ENCODE results near the gene KLHL36. TPM values are rescaled to one million over a fixed set of nuclear protein-coding genes. Genes with fewer than 3 reads are reported as not detected.

KLHL36 gene
- total and polyA plus RNA-seq, 9 of the 15 experiments (the other 6 are each of a cell fraction or from before 2014, with no cell fraction given), result 2.1 to 51.2 (median 18.5) TPM

GRCh38 chr16:84706856-84707255 lies 58.5 kb downstream of the KLHL36 start:
- no peak for ATAC-seq
- H4K20me1 ChIP-seq (replicated peaks; ENCODE audit: control insufficient read depth, insufficient read depth, low read length), result peaks cover 80% of the 10 kb centered on the region
- in situ Hi-C loops (cut with MboI), result no loop called here
- no TSS peak for BruUV-seq (replicated peaks)
- FAIRE-seq, result no peak
- peaks cover 98% of the 10 kb centered on the region for H3K79me2 ChIP-seq (ENCODE audit: control insufficient read depth, insufficient read depth, low read length)
- no peak overlapping the region for H3K9ac ChIP-seq (ENCODE audit: insufficient read depth in 1 of 2, low read depth in 2 of 2, low read length in 2 of 2)
- no peak overlapping the region for H3K4me2 ChIP-seq (ENCODE audit: insufficient read depth, low read length)
- H3K4me1 ChIP-seq (replicated peaks in 1 of 2; ENCODE audit: control insufficient read depth in 2 of 2, insufficient read depth in 2 of 2, low read length in 2 of 2), result peaks cover 28 to 65% of the 10 kb centered on the region in 2 experiments
- 79% methylated on average over 1 of the region's 1 CpG for WGBS (ENCODE audit: insufficient coverage, low coverage, missing lambda C conversion rate)
- no peak for DNase-seq (ENCODE audit: extremely low read depth in 1 of 4, low spot score in 3 of 4)
- peaks cover 81% of the 10 kb centered on the region for H3K36me3 ChIP-seq (ENCODE audit: control insufficient read depth, insufficient read depth, low read length)
- intact Hi-C loops (cut with micrococcal nuclease), result no loop called here
- H3K27ac ChIP-seq (ENCODE audit: extremely low read depth, low read depth, low read length), result no peak overlapping the region
- no peak for TF ChIP-seq TEAD2 (tag; IDR thresholded peaks at IDR 0.05)
- peak; percentile 71 for TF ChIP-seq RBM25 (IDR thresholded peaks at IDR 0.05; ENCODE audit: low read depth, low read length, severe bottlenecking)
- TF ChIP-seq ESRRA (IDR thresholded peaks at IDR 0.05; ENCODE audit: borderline replicate concordance, low read depth), result peak; percentile 96
- no peaks in the 10 kb centered on the region for H3K9me3 ChIP-seq (replicated peaks; ENCODE audit: control insufficient read depth, insufficient read depth, low read depth, low read length)
- no peak overlapping the region for H3K4me3 ChIP-seq
- H3K9me1 ChIP-seq (ENCODE audit: control insufficient read depth, insufficient read depth, low read length), result peaks cover 23% of the 10 kb centered on the region
- no peaks in the 10 kb centered on the region for H3K27me3 ChIP-seq (ENCODE audit: control insufficient read depth in 2 of 2, insufficient read depth in 2 of 2, low read length in 2 of 2)
- ChIA-PET CTCF (ENCODE audit: low intra/inter-chr PET ratio) (no interaction called here), POLR2A (no interaction called here)
- no peak overlapping the region for H2AFZ ChIP-seq (ENCODE audit: low read depth, low read length)

GRCh38 chr16:84709609-84710008 lies 61.3 kb downstream of the KLHL36 start:
- H3K9ac ChIP-seq (ENCODE audit: insufficient read depth in 1 of 2, low read depth in 2 of 2, low read length in 2 of 2), result peak overlapping the region in 1 of 2 experiments; percentile 8; a peak in 1 of 4 replicates
- 77% methylated on average over 10 of the region's 10 CpGs for WGBS (ENCODE audit: insufficient coverage, low coverage, missing lambda C conversion rate)
- peaks cover 27 to 46% of the 10 kb centered on the region in 2 experiments for H3K4me1 ChIP-seq (replicated peaks in 1 of 2; ENCODE audit: control insufficient read depth in 2 of 2, insufficient read depth in 2 of 2, low read length in 2 of 2)
- CTCF ChIA-PET (ENCODE audit: low intra/inter-chr PET ratio), result no interaction called here
- H3K9me1 ChIP-seq (ENCODE audit: control insufficient read depth, insufficient read depth, low read length), result peaks cover 28% of the 10 kb centered on the region
- H3K4me3 ChIP-seq, result no peak overlapping the region
- no peak for FAIRE-seq
- H4K20me1 ChIP-seq (replicated peaks; ENCODE audit: control insufficient read depth, insufficient read depth, low read length), result peaks cover 82% of the 10 kb centered on the region
- ATAC-seq, result no peak
- POLR2A ChIA-PET, result interaction anchor here (0.6 to 8.8 kb wide), 7 partner anchors 9 to 259 kb away, joined by 3 to 68 read pairs (median 4); partner anchors contain the start of gene USP10
- H3K79me2 ChIP-seq (ENCODE audit: control insufficient read depth, insufficient read depth, low read length), result peaks cover 98% of the 10 kb centered on the region
- BruUV-seq (replicated peaks), result TSS peak; percentile 4
- H3K4me2 ChIP-seq (ENCODE audit: insufficient read depth, low read length), result no peak overlapping the region; the same call in 1 of the 2 replicates
- intact Hi-C loops (cut with micrococcal nuclease), result no loop called here
- H3K27me3 ChIP-seq (ENCODE audit: control insufficient read depth in 2 of 2, insufficient read depth in 2 of 2, low read length in 2 of 2), result no peaks in the 10 kb centered on the region
- H3K27ac ChIP-seq (ENCODE audit: extremely low read depth, low read depth, low read length), result no peak overlapping the region
- no peak for DNase-seq (ENCODE audit: extremely low read depth in 1 of 4, low spot score in 3 of 4)
- TF ChIP-seq ZNF165 (CRISPR knock-in tag; IDR thresholded peaks at IDR 0.05; ENCODE audit: borderline replicate concordance) (no peak), OTX1 (CRISPR knock-in tag; IDR thresholded peaks at IDR 0.05) (no peak), CBX5 (IDR thresholded peaks at IDR 0.05; ENCODE audit: borderline replicate concordance, low read depth) (no peak), IRF1 (CRISPR knock-in tag; IDR thresholded peaks at IDR 0.05; ENCODE audit: borderline replicate concordance) (no peak), SOX6 (IDR thresholded peaks at IDR 0.05) (no peak), SMARCC2 (IDR thresholded peaks at IDR 0.05; ENCODE audit: low read depth) (no peak), THAP7 (CRISPR knock-in tag; IDR thresholded peaks at IDR 0.05) (no peak), E2F5 (CRISPR knock-in tag; IDR thresholded peaks at IDR 0.05) (no peak), PCBP2 (IDR thresholded peaks at IDR 0.05; ENCODE audit: low read depth, low read length, poor library complexity, severe bottlenecking) (no peak)
- H2AFZ ChIP-seq (ENCODE audit: low read depth, low read length), result no peak overlapping the region
- in situ Hi-C loops (cut with MboI), result no loop called here
- no peaks in the 10 kb centered on the region for H3K9me3 ChIP-seq (replicated peaks; ENCODE audit: control insufficient read depth, insufficient read depth, low read depth, low read length)
- H3K36me3 ChIP-seq (ENCODE audit: control insufficient read depth, insufficient read depth, low read length), result peaks cover 79% of the 10 kb centered on the region
